HG03280 (cell line): ENCODE results near the gene APC2.
"Not testable (repeated sequence)": the region's sequence is repeated elsewhere in the genome, so short reads cannot be mapped to it uniquely, and the experiment has no call there.

ENCODE experiments used
- ATAC-seq: cut with Tn5 transposase; IDR thresholded peaks from one replicate; pipeline ENCODE4 v1.9.1; 2021; ENCODE audit warnings: mild to moderate bottlenecking, moderate library complexity; ENCODE audit not compliant: unreplicated experiment

APC2 gene

GRCh38 chr19:1416014-1416841, 33.7 kb upstream of the APC2 start:
- no peak for ATAC-seq

DNA sequence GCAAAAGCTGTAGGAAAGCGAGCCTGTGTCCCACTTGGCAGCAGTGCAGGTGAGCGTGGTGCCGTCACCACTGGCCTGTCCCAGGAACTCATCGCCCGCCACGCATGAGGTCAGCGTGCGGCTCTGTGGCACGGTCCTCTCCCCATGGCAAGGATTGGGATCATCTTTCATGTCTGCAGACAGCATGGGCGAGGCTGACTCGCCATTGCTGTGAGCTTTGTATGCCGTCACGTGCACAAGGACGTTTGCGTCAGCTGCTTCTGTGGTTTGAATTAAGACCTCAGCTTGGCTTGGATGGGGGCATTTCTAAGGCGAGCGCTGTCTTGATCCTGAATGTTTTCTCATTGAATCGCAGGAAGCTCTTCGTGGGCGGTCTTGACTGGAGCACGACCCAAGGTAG, 32.8 kb upstream of the APC2 start:
- no peak for ATAC-seq

DNA sequence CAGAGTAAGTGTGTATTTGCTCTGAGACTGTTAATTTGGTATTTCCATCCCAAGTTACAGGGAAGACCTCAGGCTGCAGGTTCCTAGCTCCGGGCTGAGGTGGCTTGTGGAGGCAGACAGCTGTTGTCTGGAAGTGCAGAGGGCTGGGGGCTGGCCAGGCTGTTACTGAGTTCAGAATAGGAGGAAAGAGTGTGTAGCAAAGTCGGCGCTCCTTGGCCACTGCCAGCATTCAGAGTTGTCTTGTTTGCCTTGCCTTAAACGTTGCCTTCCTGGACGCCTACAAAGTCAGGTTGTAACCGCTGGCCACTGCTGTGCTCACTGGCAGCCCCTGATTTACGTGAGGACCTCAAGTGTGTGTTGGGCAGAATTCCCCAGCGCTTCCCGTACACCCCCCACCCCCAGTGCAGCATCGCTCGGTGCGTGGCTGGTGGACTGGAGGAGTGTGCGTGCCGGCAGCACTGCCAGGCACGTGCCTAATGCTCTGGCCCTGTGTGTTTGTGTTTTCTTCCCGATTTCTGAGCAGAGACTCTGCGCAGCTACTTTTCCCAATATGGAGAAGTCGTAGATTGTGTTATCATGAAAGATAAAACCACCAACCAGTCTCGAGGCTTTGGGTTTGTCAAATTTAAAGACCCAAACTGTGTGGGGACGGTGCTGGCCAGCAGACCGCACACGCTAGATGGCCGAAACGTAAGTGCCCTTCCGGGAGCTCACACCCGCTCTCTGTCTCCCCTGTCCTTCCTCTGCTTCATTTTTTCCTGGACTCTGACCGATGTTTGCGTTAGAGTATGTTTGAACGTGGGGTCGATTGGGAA, 32.0 kb upstream of the APC2 start:
- no peak for ATAC-seq

DNA sequence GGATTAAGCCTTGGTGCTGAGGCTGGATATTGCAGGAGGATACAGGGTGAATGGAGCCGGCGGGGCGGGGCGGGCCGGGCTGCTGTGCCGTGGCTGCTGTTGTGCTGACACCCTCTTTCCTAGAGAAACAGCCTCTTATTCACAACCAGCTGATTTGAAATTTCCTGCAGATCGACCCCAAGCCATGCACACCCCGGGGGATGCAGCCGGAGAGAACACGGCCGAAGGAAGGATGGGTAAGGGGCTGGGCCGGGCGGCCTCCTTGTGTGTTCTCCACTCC, 31.5 kb upstream of the APC2 start:
- no peak for ATAC-seq

DNA sequence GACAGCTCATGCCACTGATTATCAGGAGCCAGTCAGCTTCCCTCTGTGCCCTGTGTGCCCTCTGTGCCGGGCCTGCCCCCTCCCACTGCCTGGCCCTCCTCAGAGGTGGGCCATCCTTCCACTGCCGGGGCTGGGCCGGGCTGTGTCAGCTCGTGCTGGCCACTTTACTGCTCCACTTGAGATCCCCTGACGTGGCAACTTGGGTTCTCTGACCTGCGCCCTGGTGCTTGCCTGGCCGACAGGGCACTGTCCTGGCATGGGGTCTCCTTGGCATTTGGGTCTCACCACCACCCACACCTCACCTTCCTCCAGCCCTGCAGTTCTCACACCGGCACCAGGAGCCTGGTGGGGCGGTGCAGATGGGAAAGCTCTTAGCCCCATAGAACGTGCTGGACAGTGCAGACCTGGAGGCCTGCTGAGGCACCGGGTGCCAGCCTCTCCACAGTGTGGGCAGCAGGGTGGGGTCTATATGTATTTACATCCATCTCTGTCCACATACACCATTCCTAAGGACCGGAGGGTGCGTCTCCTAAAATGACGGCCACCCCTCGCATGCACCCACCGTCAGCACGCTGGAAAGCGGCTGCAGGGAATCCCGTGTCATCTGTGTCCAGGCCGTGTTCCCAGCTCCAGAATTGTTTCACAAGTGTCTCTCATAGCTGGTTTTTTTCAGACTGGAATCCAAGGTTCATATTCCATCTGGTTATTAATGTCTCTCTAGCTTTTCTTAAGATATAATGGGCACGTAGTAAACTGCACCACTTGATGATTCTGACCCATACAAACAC, 30.8 kb upstream of the APC2 start:
- ATAC-seq: no peak

DNA sequence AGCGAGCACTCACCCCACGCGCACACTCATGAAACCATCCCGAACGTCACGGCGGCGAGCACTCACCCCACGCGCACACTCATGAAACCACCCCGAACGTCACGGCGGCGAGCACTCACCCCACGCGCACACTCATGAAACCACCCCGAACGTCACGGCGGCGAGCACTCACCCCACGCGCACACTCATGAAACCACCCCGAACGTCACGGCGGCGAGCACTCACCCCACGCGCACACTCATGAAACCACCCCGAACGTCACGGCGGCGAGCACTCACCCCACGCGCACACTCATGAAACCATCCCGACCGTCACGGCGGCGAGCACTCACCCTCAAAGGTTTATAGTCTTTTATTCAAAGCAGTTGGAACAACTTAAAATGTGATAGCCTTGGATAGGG, 29.8 kb upstream of the APC2 start:
- ATAC-seq: not testable (repeated sequence)

- no peak for ATAC-seq
Observed at GRCh38 chr19:1420590-1420989, 29.3 kb upstream of the APC2 start.

- no peak for ATAC-seq
Observed at GRCh38 chr19:1421218-1421957, 28.5 kb upstream of the APC2 start.

DNA sequence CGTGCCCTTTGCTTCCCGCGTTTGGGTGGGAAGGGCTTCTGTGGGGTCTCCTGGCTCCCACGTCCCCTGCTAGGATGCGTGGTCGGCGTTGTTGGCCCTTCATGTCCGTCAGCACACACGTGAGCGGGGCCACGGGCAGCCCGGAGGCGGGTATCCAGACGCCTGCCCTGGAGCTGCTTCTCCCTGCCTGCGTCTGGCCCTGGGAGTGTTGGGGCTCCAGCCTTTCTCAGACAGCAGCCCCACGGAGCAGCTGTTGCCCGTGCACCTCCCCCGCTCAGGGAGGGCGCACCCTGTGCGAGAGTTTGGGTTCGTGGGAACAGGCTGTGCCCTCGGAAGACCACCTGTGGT, 28.0 kb upstream of the APC2 start:
- no peak for ATAC-seq

DNA sequence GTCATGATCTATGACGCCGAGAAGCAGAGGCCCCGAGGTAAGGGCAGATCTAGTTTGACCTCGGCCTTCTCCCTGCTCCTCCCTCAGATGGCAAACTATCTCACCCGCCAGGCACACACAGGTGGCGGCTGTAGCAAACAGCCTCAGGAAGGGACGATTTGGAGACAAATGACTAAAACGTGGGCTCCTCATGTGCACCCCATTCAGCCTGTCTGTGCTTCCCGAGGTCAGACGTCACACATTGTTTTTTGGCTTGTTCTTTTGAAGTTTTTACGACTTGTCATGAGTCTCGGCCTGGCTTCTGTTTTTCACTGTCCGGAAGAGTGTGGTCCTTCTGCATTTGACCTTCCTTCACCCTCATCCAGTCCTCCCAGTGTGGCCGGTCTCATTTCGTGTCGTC, 27.6 kb upstream of the APC2 start:
- ATAC-seq: no peak

GRCh38 chr19:1422943-1423342, 27.0 kb upstream of the APC2 start:
- ATAC-seq: no peak

- no peak for ATAC-seq
Observed at GRCh38 chr19:1423436-1424191, 26.3 kb upstream of the APC2 start.

DNA sequence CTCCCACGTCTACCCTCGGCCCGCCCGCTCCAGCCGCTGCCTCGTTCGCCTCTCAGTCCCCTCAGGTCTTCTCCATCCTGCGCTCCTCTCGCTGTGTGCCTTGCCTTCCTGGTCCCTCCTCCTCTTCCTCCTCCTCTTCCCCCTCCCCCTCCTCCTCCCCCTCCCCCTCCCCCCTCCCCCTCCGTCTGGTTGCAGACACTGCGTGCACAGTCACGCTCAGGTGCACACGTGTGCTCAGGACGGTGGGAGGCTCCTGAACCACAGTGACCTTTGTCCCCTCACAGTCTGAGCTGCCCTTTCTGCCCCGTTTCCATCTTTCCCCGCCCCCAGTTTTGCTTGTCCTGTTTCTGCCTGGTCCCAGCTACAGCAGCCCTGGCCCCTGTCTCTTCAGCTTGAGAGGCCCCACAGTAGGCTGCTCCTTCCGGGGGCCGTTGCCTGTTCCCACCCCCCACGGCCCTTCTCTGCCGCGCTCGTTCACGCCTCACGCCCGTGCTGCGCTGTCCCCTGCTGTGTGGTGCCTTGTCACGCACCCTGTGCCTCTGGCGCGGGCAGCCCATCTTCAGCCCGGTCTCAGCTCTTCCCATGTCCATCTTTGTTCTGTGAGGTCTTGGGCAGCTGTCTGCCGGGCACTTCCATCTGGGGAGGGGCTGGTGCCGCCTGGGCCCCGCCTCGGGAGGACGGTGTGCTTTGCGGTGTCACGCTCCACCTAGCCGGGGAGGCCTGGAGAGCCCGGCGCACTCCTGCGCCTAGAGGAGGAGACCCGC, 25.5 kb upstream of the APC2 start:
- no peak for ATAC-seq

GRCh38 chr19:1425102-1425837, 24.7 kb upstream of the APC2 start:
- no peak for ATAC-seq

GRCh38 chr19:1425902-1426301, 24.0 kb upstream of the APC2 start:
- no peak for ATAC-seq

- ATAC-seq: no peak
Observed at GRCh38 chr19:1426736-1427135, 23.2 kb upstream of the APC2 start.

DNA sequence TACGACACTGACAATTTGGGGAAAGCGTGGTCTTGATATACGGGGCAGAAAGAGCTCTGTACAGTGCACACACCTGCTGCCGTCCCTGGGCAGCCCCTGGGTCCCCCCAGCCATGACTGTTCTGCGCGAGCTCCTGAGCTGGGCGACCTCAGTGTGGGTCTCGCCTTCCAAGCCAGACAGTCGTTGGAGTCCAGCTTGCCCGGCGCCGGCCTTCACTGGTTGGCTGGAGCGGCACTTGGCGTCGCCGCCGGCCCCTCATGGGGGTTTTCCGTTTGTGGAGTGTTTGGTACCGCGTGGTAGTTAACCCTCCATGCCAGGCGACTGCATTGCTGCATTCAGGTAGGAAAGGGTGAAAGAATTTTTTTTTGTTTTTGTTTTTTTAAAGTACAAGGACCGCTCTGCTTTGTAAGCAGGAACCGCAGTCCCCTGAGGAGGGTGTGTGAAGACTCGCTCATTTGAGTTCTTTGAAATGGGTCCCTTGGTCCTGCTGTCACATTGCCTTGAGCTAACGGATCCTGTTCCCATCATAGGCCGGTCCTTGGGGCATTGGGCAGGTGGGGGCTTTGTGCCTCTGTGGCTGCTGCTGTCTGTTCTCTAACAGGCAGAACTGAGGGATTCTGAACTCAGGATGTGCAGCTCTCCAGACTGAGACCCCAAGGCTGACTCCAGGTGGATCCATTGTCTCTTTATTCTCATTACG, 22.6 kb upstream of the APC2 start:
- ATAC-seq: no peak

- no peak for ATAC-seq
Observed at GRCh38 chr19:1428738-1429391, 21.1 kb upstream of the APC2 start.
